Measurements from ENCODE around the gene CYP1A2.

- TF ChIP-seq, protein P1, sequence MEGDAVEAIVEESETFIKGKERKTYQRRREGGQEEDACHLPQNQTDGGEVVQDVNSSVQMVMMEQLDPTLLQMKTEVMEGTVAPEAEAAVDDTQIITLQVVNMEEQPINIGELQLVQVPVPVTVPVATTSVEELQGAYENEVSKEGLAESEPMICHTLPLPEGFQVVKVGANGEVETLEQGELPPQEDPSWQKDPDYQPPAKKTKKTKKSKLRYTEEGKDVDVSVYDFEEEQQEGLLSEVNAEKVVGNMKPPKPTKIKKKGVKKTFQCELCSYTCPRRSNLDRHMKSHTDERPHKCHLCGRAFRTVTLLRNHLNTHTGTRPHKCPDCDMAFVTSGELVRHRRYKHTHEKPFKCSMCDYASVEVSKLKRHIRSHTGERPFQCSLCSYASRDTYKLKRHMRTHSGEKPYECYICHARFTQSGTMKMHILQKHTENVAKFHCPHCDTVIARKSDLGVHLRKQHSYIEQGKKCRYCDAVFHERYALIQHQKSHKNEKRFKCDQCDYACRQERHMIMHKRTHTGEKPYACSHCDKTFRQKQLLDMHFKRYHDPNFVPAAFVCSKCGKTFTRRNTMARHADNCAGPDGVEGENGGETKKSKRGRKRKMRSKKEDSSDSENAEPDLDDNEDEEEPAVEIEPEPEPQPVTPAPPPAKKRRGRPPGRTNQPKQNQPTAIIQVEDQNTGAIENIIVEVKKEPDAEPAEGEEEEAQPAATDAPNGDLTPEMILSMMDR (IDR thresholded peaks at IDR 0.05) = no peak
- TF ChIP-seq EZH2 (IDR thresholded peaks at IDR 0.05; ENCODE audit: borderline replicate concordance, insufficient read depth, low read depth, low read length, poor library complexity, severe bottlenecking) = no peak
Observed at GRCh38 chr15:74746389-74746788, 2.3 kb upstream of the CYP1A2 start.
